NCI-H1105 treated with DMSO at 0.1 percent for 48 hours (cell line): ENCODE data around the gene PLCE1.

Source experiments
- DNase-seq: peaks from one replicate; lab custom pipeline; 2025; lab: John Stamatoyannopoulos, UW

The PLCE1 gene

GRCh38 chr10:94024407-94024806 is 30.7 kb downstream of the PLCE1 start:
- DNase-seq, result no peak

- DNase-seq, result no peak
These were observed 32.1 kb downstream of the PLCE1 start for GRCh38 chr10:94025806-94026205.

DNA sequence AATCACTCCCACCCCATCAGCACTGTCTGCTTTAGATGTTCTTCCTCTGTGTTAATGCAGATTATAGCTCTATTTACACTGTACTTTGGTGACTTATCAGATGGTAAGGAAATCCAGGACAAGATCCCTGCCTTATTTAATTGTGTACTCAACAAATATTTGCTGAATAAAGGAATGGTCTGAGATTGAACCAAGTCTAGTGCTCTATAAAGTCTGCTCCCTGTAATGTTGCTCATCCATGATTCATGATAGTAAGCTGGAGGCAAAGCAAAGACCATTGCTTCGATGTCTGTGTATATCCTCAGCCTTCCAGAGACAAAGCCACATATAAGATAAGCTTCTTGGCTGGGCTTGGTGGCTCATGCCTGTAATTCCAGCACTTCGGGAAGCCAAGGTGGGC is 33.5 kb downstream of the PLCE1 start:
- DNase-seq, result no peak

GRCh38 chr10:94029955-94030354 is 36.2 kb downstream of the PLCE1 start:
- DNase-seq, result no peak

DNA sequence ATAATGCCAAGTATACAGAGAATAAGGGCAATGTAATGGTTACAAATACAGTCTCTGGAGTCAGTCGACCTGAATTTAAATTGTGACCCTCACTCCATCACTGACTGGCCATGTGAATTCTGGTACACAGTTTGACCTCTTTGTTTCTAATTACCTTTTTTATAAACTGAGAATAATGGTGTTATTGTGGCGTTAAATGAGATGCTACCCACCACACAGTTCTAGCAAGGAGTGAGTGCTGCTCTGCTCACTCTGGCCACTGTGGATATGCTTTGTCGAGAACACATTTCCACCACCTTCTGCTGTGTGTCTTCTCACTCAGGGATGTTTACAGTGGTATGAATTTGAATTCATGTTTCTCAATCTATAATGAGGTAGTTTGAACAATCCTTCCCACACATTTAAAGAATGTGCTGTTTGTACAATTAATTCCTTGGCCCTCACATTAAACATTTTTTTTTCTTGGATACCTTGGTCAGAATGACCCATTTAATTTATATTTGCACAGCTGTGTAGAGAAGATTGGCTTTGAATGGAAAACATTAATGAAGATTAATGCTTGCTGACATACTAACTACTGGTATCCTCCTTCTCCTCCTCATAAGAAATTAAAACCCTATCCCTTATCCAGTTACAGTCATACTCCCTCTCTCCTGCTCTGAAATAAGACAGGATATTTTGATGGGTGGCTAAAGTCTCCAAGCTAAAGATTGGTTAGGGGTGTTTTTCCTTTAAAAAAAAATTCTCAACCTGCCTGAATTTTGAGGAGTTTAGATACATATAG is 42.4 kb downstream of the PLCE1 start:
- DNase-seq, result no peak

DNA sequence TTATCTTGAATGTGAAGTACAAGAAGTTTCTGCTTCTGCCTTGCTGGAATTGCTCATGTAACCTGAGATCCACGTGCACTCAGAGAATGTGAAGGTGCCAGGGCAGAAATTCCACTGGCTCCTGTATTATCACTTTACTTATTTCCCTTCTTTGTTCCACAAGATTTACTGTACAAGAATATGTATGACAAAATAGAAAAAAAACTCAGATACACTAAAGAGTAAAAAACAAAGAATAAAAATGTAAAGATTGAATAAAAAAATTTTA is 43.0 kb downstream of the PLCE1 start:
- DNase-seq, result no peak

DNA sequence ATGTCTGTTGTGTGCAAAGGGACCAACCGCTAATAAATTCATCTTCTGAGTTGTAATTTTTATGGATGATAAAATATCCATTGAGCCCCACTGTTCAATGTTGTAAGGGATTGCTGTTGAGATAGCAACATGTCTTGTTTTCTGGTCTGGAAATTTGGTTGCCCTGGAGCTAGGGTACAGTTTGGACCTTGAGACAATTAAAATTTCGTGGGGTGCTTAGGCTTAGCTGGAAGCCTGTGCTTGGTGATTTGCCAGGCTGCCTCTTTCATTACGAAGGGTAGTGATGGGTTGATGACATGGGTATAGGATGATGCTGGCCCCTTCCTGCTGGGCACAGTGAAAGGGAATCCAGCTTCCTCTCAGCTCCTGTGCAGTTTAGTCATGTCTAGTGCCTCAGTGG is 43.6 kb downstream of the PLCE1 start:
- DNase-seq, result no peak

DNA sequence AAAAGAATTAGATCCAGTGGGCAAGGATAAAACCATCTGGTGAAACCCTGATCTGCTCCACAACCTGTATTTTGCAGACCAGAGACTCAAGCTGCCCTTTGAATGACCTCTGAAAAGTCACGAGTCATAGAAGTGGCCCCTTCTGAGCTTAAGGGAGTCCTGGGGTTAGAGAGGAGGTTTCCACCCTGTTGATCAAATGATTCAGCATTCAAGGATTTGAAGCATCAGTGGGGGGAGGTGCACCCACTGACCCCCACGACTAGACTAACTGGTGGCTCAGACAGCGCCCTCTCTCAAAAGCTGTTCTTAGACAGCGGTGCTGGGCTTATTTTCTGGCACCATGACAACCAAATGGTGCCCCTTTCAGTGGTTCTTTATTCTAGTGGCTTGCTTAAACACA is 44.3 kb downstream of the PLCE1 start:
- DNase-seq, result no peak

GRCh38 chr10:94041206-94041605 is 47.5 kb downstream of the PLCE1 start:
- no peak for DNase-seq

DNA sequence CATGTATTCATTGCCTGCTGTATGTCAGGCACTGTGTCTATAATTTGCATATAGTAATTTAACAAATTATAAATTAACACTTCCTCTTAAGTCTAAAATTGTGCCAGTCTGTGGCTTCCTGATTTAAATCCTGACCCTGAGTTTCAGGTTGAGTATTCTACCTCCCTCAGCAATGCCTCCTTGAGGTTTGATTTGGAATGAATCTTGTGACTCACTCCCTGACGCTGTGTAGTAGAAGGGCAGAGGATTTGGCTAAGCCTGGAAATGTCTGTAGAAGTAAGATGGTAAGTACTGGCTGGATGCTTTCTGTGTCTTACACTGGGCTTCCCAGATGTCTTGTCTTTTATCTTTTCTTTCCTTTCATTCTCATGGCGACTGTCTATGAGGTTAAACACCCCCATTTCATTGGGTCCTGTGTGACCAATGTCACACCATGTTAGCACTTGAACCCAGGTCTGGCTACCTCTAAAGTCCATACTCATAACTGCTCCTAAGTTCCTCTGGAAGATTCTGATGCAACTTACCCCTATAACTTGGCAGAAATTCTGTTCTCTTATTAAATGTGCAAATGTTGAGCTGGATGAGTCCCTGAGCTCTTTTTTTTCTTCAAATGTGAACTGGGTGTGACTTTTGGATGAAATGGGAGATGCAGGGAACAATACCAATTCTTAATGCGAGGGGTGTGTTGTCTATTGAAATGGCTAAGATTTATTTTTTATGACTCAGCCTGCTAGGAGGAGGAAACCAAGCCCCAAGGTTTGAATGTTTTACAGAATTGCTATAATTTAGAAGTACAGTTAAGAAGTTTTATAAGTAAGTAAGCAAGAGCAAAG is 48.5 kb downstream of the PLCE1 start:
- DNase-seq, result no peak

DNA sequence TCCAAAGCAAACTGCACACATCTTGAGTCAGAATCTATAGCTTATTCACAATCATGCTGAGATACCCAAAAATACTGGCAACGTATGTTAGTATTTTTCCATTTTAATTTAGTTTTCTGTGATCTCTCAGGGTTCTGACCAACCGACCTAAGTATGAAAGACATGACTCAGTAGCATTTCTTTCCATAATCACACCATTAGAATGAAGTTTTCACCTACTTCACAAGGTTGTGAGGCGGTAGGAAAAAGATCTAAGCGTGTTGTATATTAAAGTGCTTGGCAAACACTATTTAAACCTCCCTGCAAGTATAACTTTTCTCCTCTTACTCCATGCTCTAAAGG is 49.1 kb downstream of the PLCE1 start:
- no peak for DNase-seq
